ENCODE data around the gene SNX21. TPM values are rescaled to one million over a fixed set of nuclear protein-coding genes. Genes with fewer than 3 reads are reported as not detected.
A peak's percentile ranks its signal among the peaks of the same experiment; 100 is the strongest.

SNX21 gene
- total and polyA plus RNA-seq, 9 of the 15 experiments (the other 6 are each of a cell fraction or from before 2014, with no cell fraction given): 0.10 to 1.2 (median 0.42) TPM

GRCh38 chr20:45823949-45824835, 9.4 kb upstream of the SNX21 start (continued):
- TF ChIP-seq, protein P1, sequence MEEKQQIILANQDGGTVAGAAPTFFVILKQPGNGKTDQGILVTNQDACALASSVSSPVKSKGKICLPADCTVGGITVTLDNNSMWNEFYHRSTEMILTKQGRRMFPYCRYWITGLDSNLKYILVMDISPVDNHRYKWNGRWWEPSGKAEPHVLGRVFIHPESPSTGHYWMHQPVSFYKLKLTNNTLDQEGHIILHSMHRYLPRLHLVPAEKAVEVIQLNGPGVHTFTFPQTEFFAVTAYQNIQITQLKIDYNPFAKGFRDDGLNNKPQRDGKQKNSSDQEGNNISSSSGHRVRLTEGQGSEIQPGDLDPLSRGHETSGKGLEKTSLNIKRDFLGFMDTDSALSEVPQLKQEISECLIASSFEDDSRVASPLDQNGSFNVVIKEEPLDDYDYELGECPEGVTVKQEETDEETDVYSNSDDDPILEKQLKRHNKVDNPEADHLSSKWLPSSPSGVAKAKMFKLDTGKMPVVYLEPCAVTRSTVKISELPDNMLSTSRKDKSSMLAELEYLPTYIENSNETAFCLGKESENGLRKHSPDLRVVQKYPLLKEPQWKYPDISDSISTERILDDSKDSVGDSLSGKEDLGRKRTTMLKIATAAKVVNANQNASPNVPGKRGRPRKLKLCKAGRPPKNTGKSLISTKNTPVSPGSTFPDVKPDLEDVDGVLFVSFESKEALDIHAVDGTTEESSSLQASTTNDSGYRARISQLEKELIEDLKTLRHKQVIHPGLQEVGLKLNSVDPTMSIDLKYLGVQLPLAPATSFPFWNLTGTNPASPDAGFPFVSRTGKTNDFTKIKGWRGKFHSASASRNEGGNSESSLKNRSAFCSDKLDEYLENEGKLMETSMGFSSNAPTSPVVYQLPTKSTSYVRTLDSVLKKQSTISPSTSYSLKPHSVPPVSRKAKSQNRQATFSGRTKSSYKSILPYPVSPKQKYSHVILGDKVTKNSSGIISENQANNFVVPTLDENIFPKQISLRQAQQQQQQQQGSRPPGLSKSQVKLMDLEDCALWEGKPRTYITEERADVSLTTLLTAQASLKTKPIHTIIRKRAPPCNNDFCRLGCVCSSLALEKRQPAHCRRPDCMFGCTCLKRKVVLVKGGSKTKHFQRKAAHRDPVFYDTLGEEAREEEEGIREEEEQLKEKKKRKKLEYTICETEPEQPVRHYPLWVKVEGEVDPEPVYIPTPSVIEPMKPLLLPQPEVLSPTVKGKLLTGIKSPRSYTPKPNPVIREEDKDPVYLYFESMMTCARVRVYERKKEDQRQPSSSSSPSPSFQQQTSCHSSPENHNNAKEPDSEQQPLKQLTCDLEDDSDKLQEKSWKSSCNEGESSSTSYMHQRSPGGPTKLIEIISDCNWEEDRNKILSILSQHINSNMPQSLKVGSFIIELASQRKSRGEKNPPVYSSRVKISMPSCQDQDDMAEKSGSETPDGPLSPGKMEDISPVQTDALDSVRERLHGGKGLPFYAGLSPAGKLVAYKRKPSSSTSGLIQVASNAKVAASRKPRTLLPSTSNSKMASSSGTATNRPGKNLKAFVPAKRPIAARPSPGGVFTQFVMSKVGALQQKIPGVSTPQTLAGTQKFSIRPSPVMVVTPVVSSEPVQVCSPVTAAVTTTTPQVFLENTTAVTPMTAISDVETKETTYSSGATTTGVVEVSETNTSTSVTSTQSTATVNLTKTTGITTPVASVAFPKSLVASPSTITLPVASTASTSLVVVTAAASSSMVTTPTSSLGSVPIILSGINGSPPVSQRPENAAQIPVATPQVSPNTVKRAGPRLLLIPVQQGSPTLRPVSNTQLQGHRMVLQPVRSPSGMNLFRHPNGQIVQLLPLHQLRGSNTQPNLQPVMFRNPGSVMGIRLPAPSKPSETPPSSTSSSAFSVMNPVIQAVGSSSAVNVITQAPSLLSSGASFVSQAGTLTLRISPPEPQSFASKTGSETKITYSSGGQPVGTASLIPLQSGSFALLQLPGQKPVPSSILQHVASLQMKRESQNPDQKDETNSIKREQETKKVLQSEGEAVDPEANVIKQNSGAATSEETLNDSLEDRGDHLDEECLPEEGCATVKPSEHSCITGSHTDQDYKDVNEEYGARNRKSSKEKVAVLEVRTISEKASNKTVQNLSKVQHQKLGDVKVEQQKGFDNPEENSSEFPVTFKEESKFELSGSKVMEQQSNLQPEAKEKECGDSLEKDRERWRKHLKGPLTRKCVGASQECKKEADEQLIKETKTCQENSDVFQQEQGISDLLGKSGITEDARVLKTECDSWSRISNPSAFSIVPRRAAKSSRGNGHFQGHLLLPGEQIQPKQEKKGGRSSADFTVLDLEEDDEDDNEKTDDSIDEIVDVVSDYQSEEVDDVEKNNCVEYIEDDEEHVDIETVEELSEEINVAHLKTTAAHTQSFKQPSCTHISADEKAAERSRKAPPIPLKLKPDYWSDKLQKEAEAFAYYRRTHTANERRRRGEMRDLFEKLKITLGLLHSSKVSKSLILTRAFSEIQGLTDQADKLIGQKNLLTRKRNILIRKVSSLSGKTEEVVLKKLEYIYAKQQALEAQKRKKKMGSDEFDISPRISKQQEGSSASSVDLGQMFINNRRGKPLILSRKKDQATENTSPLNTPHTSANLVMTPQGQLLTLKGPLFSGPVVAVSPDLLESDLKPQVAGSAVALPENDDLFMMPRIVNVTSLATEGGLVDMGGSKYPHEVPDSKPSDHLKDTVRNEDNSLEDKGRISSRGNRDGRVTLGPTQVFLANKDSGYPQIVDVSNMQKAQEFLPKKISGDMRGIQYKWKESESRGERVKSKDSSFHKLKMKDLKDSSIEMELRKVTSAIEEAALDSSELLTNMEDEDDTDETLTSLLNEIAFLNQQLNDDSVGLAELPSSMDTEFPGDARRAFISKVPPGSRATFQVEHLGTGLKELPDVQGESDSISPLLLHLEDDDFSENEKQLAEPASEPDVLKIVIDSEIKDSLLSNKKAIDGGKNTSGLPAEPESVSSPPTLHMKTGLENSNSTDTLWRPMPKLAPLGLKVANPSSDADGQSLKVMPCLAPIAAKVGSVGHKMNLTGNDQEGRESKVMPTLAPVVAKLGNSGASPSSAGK (IDR thresholded peaks at IDR 0.05): 0 out of 2 replicates have a peak, but pooled peaks have one; percentile 13
- TF ChIP-seq NFE2 (IDR thresholded peaks at IDR 0.05; ENCODE audit: low read depth) (no peak), CREB5 (CRISPR knock-in tag; IDR thresholded peaks at IDR 0.05) (no peak), ZNF311 (CRISPR knock-in tag; IDR thresholded peaks at IDR 0.05) (no peak), SUPT5H (IDR thresholded peaks at IDR 0.05) (no peak), RCOR1 (IDR thresholded peaks at IDR 0.05; ENCODE audit: borderline replicate concordance in 1 of 2, low read depth in 2 of 2, low read length in 2 of 2) (peak in 1 of 2 experiments; percentile 43; a peak in 1 of 4 replicates), RFX5 (IDR thresholded peaks at IDR 0.05; ENCODE audit: low read depth, low read length) (no peak), ZBTB33 (CRISPR knock-in tag; IDR thresholded peaks at IDR 0.05) (peak; percentile 73; the same call in 1 of the 2 replicates), STAT5B (CRISPR knock-in tag; IDR thresholded peaks at IDR 0.05) (no peak), FIP1L1 (IDR thresholded peaks at IDR 0.05; ENCODE audit: low read depth, low read length, poor library complexity, severe bottlenecking) (peak; percentile 28), RAD21 (CRISPR knock-in tag; conservative IDR thresholded peaks at IDR 0.05 in 1 of 2, IDR thresholded peaks at IDR 0.05 in 1 of 2) (peak in 1 of 2 experiments; percentile 47; a peak in 2 of 4 replicates)
